ENCODE results near the gene ABHD2.

- TF ChIP-seq POLR2A (IDR thresholded peaks at IDR 0.05) = no peak
- TF ChIP-seq CTCF (IDR thresholded peaks at IDR 0.05) = no peak
Observed at GRCh38 chr15:89184886-89185526, 96.8 kb downstream of the ABHD2 start.

All from ovary (tissue), 3 donors.